ENCODE results near the gene HSPG2. TPM values are rescaled to one million over a fixed set of nuclear protein-coding genes. Genes with fewer than 3 reads are reported as not detected.
"Not testable (repeated sequence)": the region's sequence is repeated elsewhere in the genome, so short reads cannot be mapped to it uniquely, and the experiment has no call there.

Gene HSPG2
- total and polyA plus RNA-seq, 2 of the 13 experiments (the other 11 are each of a cell fraction or from before 2014, with no cell fraction given) = 9.1 to 13.1 TPM

- TF ChIP-seq ARID5B (CRISPR knock-in tag; IDR thresholded peaks at IDR 0.05) (peak; percentile 72), NR2C2 (CRISPR knock-in tag; IDR thresholded peaks at IDR 0.05; ENCODE audit: borderline replicate concordance) (0 out of 2 replicates have a peak, but pooled peaks have one; percentile 19), FOSL2 (CRISPR knock-in tag; IDR thresholded peaks at IDR 0.05) (peak; percentile 45), FOXA3 (CRISPR knock-in tag; IDR thresholded peaks at IDR 0.05) (peak; percentile 83), HMG20A (CRISPR knock-in tag; IDR thresholded peaks at IDR 0.05; ENCODE audit: borderline replicate concordance) (peak; percentile 51; the same call in 1 of the 2 replicates), SAP130 (CRISPR knock-in tag; IDR thresholded peaks at IDR 0.05; ENCODE audit: low read depth) (peak; percentile 12; the same call in 1 of the 2 replicates), PITX1 (CRISPR knock-in tag; IDR thresholded peaks at IDR 0.05) (0 out of 2 replicates have a peak, but pooled peaks have one; percentile 23), GATAD2A (CRISPR knock-in tag; IDR thresholded peaks at IDR 0.05) (peak; percentile 77; the same call in 1 of the 2 replicates), CREM (IDR thresholded peaks at IDR 0.05) (peak; percentile 50; the same call in 1 of the 2 replicates), NFIC (IDR thresholded peaks at IDR 0.05; ENCODE audit: low read length) (peak; percentile 41; the same call in 1 of the 2 replicates), NCOA2 (CRISPR knock-in tag; IDR thresholded peaks at IDR 0.05) (peak; percentile 56; the same call in 1 of the 2 replicates), SOX13 (IDR thresholded peaks at IDR 0.05) (peak; percentile 34; the same call in 1 of the 2 replicates), SOX13 (CRISPR knock-in tag; conservative IDR thresholded peaks at IDR 0.05 in 1 of 2, IDR thresholded peaks at IDR 0.05 in 1 of 2) (peak in 1 of 2 experiments; percentile 80; a peak in 2 of 4 replicates), RARA (CRISPR knock-in tag; IDR thresholded peaks at IDR 0.05) (peak; percentile 58), MXD4 (CRISPR knock-in tag; IDR thresholded peaks at IDR 0.05) (0 out of 2 replicates have a peak, but pooled peaks have one; percentile 13), ELF3 (CRISPR knock-in tag; IDR thresholded peaks at IDR 0.05) (peak; percentile 23; the same call in 1 of the 2 replicates), ONECUT2 (CRISPR knock-in tag; IDR thresholded peaks at IDR 0.05) (peak; percentile 86), NR2F6 (IDR thresholded peaks at IDR 0.05) (peak; percentile 49; the same call in 1 of the 2 replicates), MED1 (CRISPR knock-in tag; IDR thresholded peaks at IDR 0.05) (0 out of 2 replicates have a peak, but pooled peaks have one; percentile 21)
- TF ChIP-seq, protein P1, sequence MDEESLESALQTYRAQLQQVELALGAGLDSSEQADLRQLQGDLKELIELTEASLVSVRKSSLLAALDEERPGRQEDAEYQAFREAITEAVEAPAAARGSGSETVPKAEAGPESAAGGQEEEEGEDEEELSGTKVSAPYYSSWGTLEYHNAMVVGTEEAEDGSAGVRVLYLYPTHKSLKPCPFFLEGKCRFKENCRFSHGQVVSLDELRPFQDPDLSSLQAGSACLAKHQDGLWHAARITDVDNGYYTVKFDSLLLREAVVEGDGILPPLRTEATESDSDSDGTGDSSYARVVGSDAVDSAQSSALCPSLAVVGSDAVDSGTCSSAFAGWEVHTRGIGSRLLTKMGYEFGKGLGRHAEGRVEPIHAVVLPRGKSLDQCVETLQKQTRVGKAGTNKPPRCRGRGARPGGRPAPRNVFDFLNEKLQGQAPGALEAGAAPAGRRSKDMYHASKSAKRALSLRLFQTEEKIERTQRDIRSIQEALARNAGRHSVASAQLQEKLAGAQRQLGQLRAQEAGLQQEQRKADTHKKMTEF (CRISPR knock-in tag; IDR thresholded peaks at IDR 0.05) = 0 out of 2 replicates have a peak, but pooled peaks have one; percentile 32
- TF ChIP-seq CREM, NR2F6 (CRISPR knock-in tag; IDR thresholded peaks at IDR 0.05): not testable (repeated sequence)
- TF ChIP-seq, protein P2, sequence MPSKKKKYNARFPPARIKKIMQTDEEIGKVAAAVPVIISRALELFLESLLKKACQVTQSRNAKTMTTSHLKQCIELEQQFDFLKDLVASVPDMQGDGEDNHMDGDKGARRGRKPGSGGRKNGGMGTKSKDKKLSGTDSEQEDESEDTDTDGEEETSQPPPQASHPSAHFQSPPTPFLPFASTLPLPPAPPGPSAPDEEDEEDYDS (CRISPR knock-in tag; IDR thresholded peaks at IDR 0.05) = peak; percentile 23; the same call in 1 of the 2 replicates
Observed at GRCh38 chr1:21972973-21973441, 35.9 kb upstream of the HSPG2 start (continued).
